ENCODE measurements around the gene DENND4B. TPM values are rescaled to one million over a fixed set of nuclear protein-coding genes. Genes with fewer than 3 reads are reported as not detected.

Gene DENND4B
- total and polyA plus RNA-seq, 8 donors, result 41.3 to 106 (median 48.7) TPM

DNA sequence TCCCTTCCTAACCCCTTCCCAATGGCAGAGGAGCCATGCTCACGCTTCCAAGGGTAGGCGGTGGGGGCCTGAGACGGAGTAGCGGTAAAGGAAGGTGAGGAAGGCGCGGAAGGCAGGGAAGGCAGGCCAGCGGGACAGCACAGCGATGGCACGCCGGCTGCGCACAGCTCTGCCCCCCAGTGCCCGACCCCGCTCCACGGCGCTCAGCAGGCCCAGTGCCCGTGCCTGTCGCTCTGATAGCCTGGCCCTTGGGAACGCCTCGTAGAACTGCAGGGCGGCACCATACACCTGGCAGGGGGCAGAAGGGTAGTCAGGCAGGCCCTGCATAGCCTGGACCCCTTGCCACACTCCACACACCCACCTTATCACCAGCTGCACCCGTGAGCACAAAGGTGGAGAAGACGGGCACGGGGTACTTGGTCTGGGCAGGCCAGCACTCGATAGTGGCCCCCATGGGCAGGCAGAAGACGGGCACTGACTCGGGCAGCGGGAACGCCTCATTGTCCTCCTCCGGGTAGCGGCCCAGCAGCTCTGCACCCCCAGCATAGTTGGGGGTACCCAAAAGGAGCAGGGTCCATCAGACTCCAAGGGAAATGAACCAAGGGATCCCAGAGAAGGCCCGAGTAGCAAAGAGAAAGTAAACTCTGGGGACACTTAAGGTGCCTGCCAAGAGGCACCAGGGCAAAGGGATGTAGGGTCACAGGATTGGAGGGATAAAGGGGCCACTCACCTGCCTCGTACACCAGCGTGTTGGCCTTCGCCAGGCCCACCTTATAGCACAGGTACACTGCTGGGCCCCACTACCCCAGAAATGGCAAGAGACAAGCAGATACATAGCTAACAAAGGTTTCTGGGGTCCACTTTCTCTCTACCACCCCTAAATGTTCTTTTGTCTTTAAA lies 4.4 kb downstream of the DENND4B start:
- Histone ChIP-seq H3K36me3 (peaks cover 0 to 69% of the 10 kb centered on the region in 2 donors), H3K27me3 (no peaks in the 10 kb centered on the region), H3K4me1 (peaks cover 4 to 41% of the 10 kb centered on the region in 2 donors), H3K9me3 (no peaks in the 10 kb centered on the region), H3K4me3 (no peak overlapping the region), H3K27ac (no peak overlapping the region)
- peak in 1 of 4 donors; percentile 27 for DNase-seq
- no peak for TF ChIP-seq CTCF (IDR thresholded peaks at IDR 0.05)
- no peak for ATAC-seq
- intact Hi-C loops (cut with DNase I), result loop anchor here in 1 of 2 donors (10.0 kb wide), 1 partner anchor 117 kb away; no protein-coding TSS in a partner anchor

DNA sequence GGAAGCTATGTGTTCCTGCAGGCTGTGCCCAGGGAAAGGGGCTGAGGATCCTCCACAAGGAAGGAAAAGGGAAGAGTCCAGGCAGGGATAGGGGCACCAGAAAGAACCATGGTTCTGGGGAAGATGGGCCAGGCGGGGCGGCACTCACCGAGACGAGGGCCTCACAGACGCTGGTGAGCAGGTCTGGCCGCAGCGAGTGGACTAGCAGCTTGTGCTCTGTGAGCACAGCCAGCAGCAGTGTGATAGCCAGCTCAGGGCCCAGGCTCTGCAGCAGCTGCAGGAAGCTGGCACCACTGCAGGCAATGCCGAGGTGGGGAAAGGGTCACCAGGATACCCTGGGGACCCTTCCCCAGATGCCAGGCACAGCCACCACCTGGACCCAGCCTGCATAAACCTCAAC lies 5.8 kb downstream of the DENND4B start:
- DNase-seq, result peak in 1 of 4 donors; percentile 14
- intact Hi-C loops (cut with DNase I), result loop anchor here in 1 of 2 donors (10.0 kb wide), 1 partner anchor 116 kb away; no protein-coding TSS in a partner anchor
- H3K36me3 ChIP-seq, result peaks cover 0 to 81% of the 10 kb centered on the region in 2 donors

DNA sequence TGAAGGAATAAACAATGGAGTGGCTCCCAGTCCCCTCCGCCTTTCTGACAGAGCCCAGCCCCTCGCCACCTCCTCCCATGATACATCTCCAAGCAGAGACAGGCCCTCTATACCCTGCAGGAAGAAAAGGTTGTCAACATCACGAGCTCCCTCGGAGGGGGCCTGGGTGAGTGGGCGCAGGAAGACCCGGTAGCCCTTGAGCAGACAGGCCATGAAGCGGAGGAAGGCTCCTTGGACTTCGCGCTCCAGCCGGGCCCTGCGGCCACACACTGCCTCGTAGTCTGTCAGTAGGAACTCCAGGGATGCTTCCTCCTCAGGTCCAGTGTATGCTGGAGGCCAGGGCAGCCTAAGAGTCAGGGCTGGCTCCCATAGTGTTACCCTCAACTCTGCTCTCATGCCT lies 7.0 kb downstream of the DENND4B start:
- no peak overlapping the region for H3K4me3 ChIP-seq
- H3K4me1 ChIP-seq, result peaks cover 0 to 26% of the 10 kb centered on the region in 2 donors
- TF ChIP-seq CTCF (IDR thresholded peaks at IDR 0.05), result no peak
- H3K27me3 ChIP-seq, result no peaks in the 10 kb centered on the region
- ATAC-seq, result no peak
- H3K9me3 ChIP-seq, result no peaks in the 10 kb centered on the region
- intact Hi-C loops (cut with DNase I), result no loop called here
- peak in 1 of 4 donors; percentile 29 for DNase-seq
- peaks cover 0 to 94% of the 10 kb centered on the region in 2 donors for H3K36me3 ChIP-seq
- H3K27ac ChIP-seq, result no peak overlapping the region

More for the DNA sequence above, 5.8 kb downstream of the DENND4B start:
- H3K4me3 ChIP-seq, result no peak overlapping the region
- H3K4me1 ChIP-seq, result peaks cover 0 to 34% of the 10 kb centered on the region in 2 donors
- no peak overlapping the region for H3K27ac ChIP-seq
- no peak for ATAC-seq
- TF ChIP-seq CTCF (IDR thresholded peaks at IDR 0.05), result no peak
- H3K9me3 ChIP-seq, result no peaks in the 10 kb centered on the region
- no peaks in the 10 kb centered on the region for H3K27me3 ChIP-seq

- intact Hi-C loops (cut with DNase I), result no loop called here
These were observed 7.5 kb downstream of the DENND4B start for GRCh38 chr1:153938996-153939395.

More at GRCh38 chr1:153938996-153939395, 7.5 kb downstream of the DENND4B start:
- TF ChIP-seq CTCF (IDR thresholded peaks at IDR 0.05), result no peak
- H3K36me3 ChIP-seq, result peaks cover 0 to 97% of the 10 kb centered on the region in 2 donors
- no peak overlapping the region for H3K4me3 ChIP-seq
- peaks cover 0 to 21% of the 10 kb centered on the region in 2 donors for H3K4me1 ChIP-seq
- DNase-seq, result no peak
- no peak for ATAC-seq
- no peaks in the 10 kb centered on the region for H3K9me3 ChIP-seq
- no peak overlapping the region for H3K27ac ChIP-seq
- H3K27me3 ChIP-seq, result no peaks in the 10 kb centered on the region

Data from left lung (tissue), 10 donors.